Lung (tissue), 12 donors: Measurements from ENCODE around the gene DNASE1L2. TPM values are rescaled to one million over a fixed set of nuclear protein-coding genes. Genes with fewer than 3 reads are reported as not detected.
"Not testable (repeated sequence)": the region's sequence is repeated elsewhere in the genome, so short reads cannot be mapped to it uniquely, and the experiment has no call there.

Experiments
- ATAC-seq: fragments of 200-7000 bp; cut with Tn5 transposase; one replicate; pipeline ENCODE4 v1.9.1; 2020; ENCODE audit warnings: moderate number of reproducible peaks; ENCODE audit not compliant: insufficient read depth, low FRiP score
- DNase-seq, 3 donors: peaks; one replicate each; pipeline ENCODE4 v3.0.0-alpha.2; 2013 to 2017
- H3K27ac ChIP-seq, 2 donors: one replicate each; pipeline ENCODE4 v1.5.1; 2013; ENCODE audit warnings: mild to moderate bottlenecking in 2 of 2, moderate library complexity in 2 of 2, control low read depth in 1 of 2, inconsistent platforms in 1 of 2, low read depth in 1 of 2, low read length in 1 of 2
- H3K27me3 ChIP-seq, 3 donors: one replicate each; pipeline ENCODE4 v1.5.1; 2013; ENCODE audit warnings: low read length in 2 of 3; ENCODE audit not compliant: control insufficient read depth in 3 of 3, insufficient read depth in 3 of 3
- H3K36me3 ChIP-seq, 4 donors: one replicate each; pipeline ENCODE4 v1.5.1; 2013; ENCODE audit warnings: low read length in 4 of 4, mild to moderate bottlenecking in 1 of 4, moderate library complexity in 1 of 4; ENCODE audit not compliant: control insufficient read depth in 4 of 4, insufficient read depth in 4 of 4
- H3K4me1 ChIP-seq, 5 donors: one replicate each; pipeline ENCODE4 v1.5.1; 2013; ENCODE audit warnings: low read length in 5 of 5, mild to moderate bottlenecking in 2 of 5, moderate library complexity in 1 of 5; ENCODE audit not compliant: control insufficient read depth in 5 of 5, insufficient read depth in 5 of 5
- H3K4me3 ChIP-seq: one replicate; pipeline ENCODE4 v1.5.1; 2013; ENCODE audit warnings: mild to moderate bottlenecking, control low read depth, moderate library complexity
- H3K9ac ChIP-seq, 2 donors: one replicate each; pipeline ENCODE4 v1.5.1; 2013; ENCODE audit warnings: low read length in 2 of 2, control low read depth in 1 of 2; ENCODE audit not compliant: insufficient read depth in 1 of 2
- H3K9me3 ChIP-seq, 4 donors: one replicate each; pipeline ENCODE4 v1.5.1; 2013; ENCODE audit warnings: low read length in 3 of 4, mild to moderate bottlenecking in 1 of 4, moderate library complexity in 1 of 4; ENCODE audit not compliant: control insufficient read depth in 4 of 4, insufficient read depth in 3 of 4
- CTCF ChIP-seq: IDR thresholded peaks from 2 replicates; pipeline ENCODE4 v1.5.1; 2012; ENCODE audit warnings: mild to moderate bottlenecking; ENCODE audit errors: control extremely low read depth, extremely low read depth
- WGBS, 2 donors: extraction: QIAGEN DNeasy Blood & Tissue Kit; methylation state at CpG; one replicate each; pipeline ENCODE4 v1.1.7; 2013; 5-methylcytosine and 5-hydroxymethylcytosine counted together
- polyA plus RNA-seq, 2 donors: library from polyadenylated mRNA; stranded (reverse); fragments of 200-250 nt; gene quantifications; one replicate each; pipeline ENCODE4 v1.2.1, GENCODE V29; 2013
- total RNA-seq, 2 donors: library from RNA; depleted of rRNA in 1 of 2; stranded (reverse); fragments of >200 nt in 1 of 2; gene quantifications; one replicate each; pipeline ENCODE4 v1.2.1, GENCODE V29; 2014 to 2021
- donor health status: control.
- donor health status: control.
- donor health status: Bipolar disorder and iron deficiency.
- donor health status: healthy.
- donor health status: DM: yes; HTN: yes; CAD: no.

The DNASE1L2 gene
- total and polyA plus RNA-seq, 4 donors: 0.65 to 1.0 (median 0.70) TPM

- 0 to 1% methylated on average over 23 to 54 of the region's 54 CpGs for WGBS, 2 donors
- DNase-seq, H3K27me3 ChIP-seq, H3K9me3 ChIP-seq: not testable (repeated sequence)
- peak overlapping the region; percentile 89 to 92 for H3K27ac ChIP-seq
- H3K4me3 ChIP-seq: peak overlapping the region; percentile 86
- ATAC-seq: peak; percentile 70
- H3K4me1 ChIP-seq: peaks cover 0 to 20% (median 6%) of the 10 kb centered on the region in 5 donors
- peaks cover 2 to 11% (median 4%) of the 10 kb centered on the region in 4 donors for H3K36me3 ChIP-seq
- H3K9ac ChIP-seq: peak overlapping the region; percentile 61 to 68
Observed at GRCh38 chr16:2267505-2267912, 31.3 kb downstream of the DNASE1L2 start.

- TF ChIP-seq CTCF: peak; percentile 5
- peak within 1 kb of the TSS; percentile 89 to 92 for H3K27ac ChIP-seq
- H3K36me3 ChIP-seq: peaks cover 0 to 7% (median under 1%) of the 10 kb centered on the region in 4 donors
- no peaks in the 10 kb centered on the region for H3K27me3 ChIP-seq
- H3K9ac ChIP-seq: peak within 1 kb of the TSS; percentile 68 to 93
- no peaks in the 10 kb centered on the region for H3K9me3 ChIP-seq
- peak; percentile 90 for ATAC-seq
- 1% methylated on average over 87 to 88 of the region's 88 CpGs for WGBS, 2 donors
- peaks cover 0 to 20% (median 6%) of the 10 kb centered on the region in 5 donors for H3K4me1 ChIP-seq
- DNase-seq: peak; percentile 97 to 99 (median 98)
- H3K4me3 ChIP-seq: peak within 1 kb of the TSS; percentile 86
Observed at GRCh38 chr16:2267913-2268666, 31.8 kb downstream of the DNASE1L2 start, which contains the start of gene RNPS1. Gene RNPS1 (minus strand): TSS chr16:2268126. CDS start chr16:2264643, 3,483 bp downstream.

- 89 to 91% methylated on average over 9 of the region's 9 CpGs for WGBS, 2 donors
- no peaks in the 10 kb centered on the region for H3K27me3 ChIP-seq
- no peak overlapping the region for H3K27ac ChIP-seq
- no peak for DNase-seq
- H3K9me3 ChIP-seq: no peaks in the 10 kb centered on the region
- no peak for TF ChIP-seq CTCF
- no peak overlapping the region for H3K9ac ChIP-seq
- ATAC-seq: no peak
- peaks cover 0 to 2% (median 0%) of the 10 kb centered on the region in 4 donors for H3K36me3 ChIP-seq
- H3K4me1 ChIP-seq: peaks cover 0 to 20% (median 6%) of the 10 kb centered on the region in 5 donors
- H3K4me3 ChIP-seq: no peak overlapping the region
Observed at GRCh38 chr16:2270070-2270462, 33.8 kb downstream of the DNASE1L2 start.

- no peak overlapping the region for H3K9ac ChIP-seq
- no peak overlapping the region for H3K4me3 ChIP-seq
- no peak overlapping the region for H3K27ac ChIP-seq
- no peak for DNase-seq
- H3K4me1 ChIP-seq: peaks cover 0 to 20% (median 6%) of the 10 kb centered on the region in 5 donors
- no peak for TF ChIP-seq CTCF
- H3K36me3 ChIP-seq: peaks cover 0 to 2% (median 0%) of the 10 kb centered on the region in 4 donors
- H3K27me3 ChIP-seq: no peaks in the 10 kb centered on the region
- no peak for ATAC-seq
- WGBS, 2 donors: 84 to 94% methylated on average over 13 to 15 of the region's 15 CpGs
- no peaks in the 10 kb centered on the region for H3K9me3 ChIP-seq
Observed at GRCh38 chr16:2270588-2271470, 34.6 kb downstream of the DNASE1L2 start.
